Gastrocnemius medialis (tissue), 4 donors: ENCODE data around the gene SNCAIP. TPM values are rescaled to one million over a fixed set of nuclear protein-coding genes. Genes with fewer than 3 reads are reported as not detected.

ENCODE experiments used
- ATAC-seq, 2 donors: fragments of 150-250 bp; one replicate each; pipeline ENCODE4 v1.9.1; 2016
- DNase-seq, 2 donors: peaks; one replicate each; pipeline ENCODE4 v3.0.0-alpha.2; 2019
- H3K27ac ChIP-seq, 4 donors: fragments of 200-600 bp; sonication (generic); 1 replicate in 1 of 4; 2 replicates in 3 of 4; pipeline ENCODE4 v1.5.1; 2016 to 2018; ENCODE audit warnings: mild to moderate bottlenecking in 2 of 4, moderate library complexity in 1 of 4
- H3K27me3 ChIP-seq, 3 donors: fragments of 200-600 bp; sonication (generic) in 2 of 3; 1 replicate in 1 of 3; 2 replicates in 2 of 3; pipeline versions ENCODE4 v1.5.1 to v1.6.0; 2016 to 2019; ENCODE audit warnings: mild to moderate bottlenecking in 1 of 3, moderate library complexity in 1 of 3
- H3K36me3 ChIP-seq, 2 donors: fragments of 200-600 bp; sonication (generic) in 1 of 2; one replicate each; pipeline ENCODE4 v1.5.1; 2017 to 2018
- H3K4me1 ChIP-seq, 2 donors: fragments of 200-600 bp; sonication (generic) in 1 of 2; one replicate each; pipeline ENCODE4 v1.5.1; 2016 to 2017; ENCODE audit warnings: mild to moderate bottlenecking in 2 of 2
- H3K4me3 ChIP-seq, 4 donors: fragments of 200-600 bp; sonication (generic) in 3 of 4; 1 replicate in 1 of 4; 2 replicates in 3 of 4; pipeline ENCODE4 v1.5.1; 2016 to 2019; ENCODE audit warnings: mild to moderate bottlenecking in 2 of 4
- H3K9me3 ChIP-seq, 3 donors: fragments of 200-600 bp; sonication (generic) in 2 of 3; 1 replicate in 1 of 3; 2 replicates in 2 of 3; pipeline ENCODE4 v1.5.1; 2016 to 2019
- POLR2A ChIP-seq, 2 donors: fragments of 450-650 bp; IDR thresholded peaks; one replicate each; pipeline ENCODE4 v1.6.1; 2017; ENCODE audit warnings: antibody characterized with exemption in 2 of 2, mild to moderate bottlenecking in 2 of 2, moderate library complexity in 2 of 2
- in situ Hi-C, 4 donors: fragments of 200-750 bp; cut with MboI; loops; one replicate each; pipeline versions ENCODE4 v1.15.0 to v1.8.0; 2017; ENCODE audit warnings: low sequenced_read_pairs in 4 of 4
- intact Hi-C: fragments of 100-400 bp; cut with DNase I; formaldehyde crosslinking; loops from one replicate; pipeline ENCODE4 v1.15.1; 2023; ENCODE audit warnings: low total_unique reads
- total RNA-seq, 4 donors: library from RNA; depleted of rRNA; stranded (reverse); fragments of >200 nt; gene quantifications; one replicate each; pipeline versions ENCODE4 v1.1.0 to v1.2.3, GENCODE V29; 2016
- TF ChIP-seq, protein P1 (sequence below), 5 experiments: fragments of 450-650 bp in 3 of 5; fragments of 200-600 bp in 2 of 5; sonication (generic) in 2 of 5; IDR thresholded peaks in 4 of 5; conservative IDR thresholded peaks in 1 of 5; 1 replicate in 4 of 5; 2 replicates in 1 of 5; pipeline ENCODE4 v1.5.1; 2016 to 2019; ENCODE audit warnings: antibody characterized with exemption in 5 of 5, mild to moderate bottlenecking in 3 of 5, moderate library complexity in 3 of 5

Gene SNCAIP
- total RNA-seq, 4 donors from 2014 or later: 0.22 to 3.1 (median 0.53) TPM

- ATAC-seq (no peak), DNase-seq (no peak)
- TF ChIP-seq, protein P1, sequence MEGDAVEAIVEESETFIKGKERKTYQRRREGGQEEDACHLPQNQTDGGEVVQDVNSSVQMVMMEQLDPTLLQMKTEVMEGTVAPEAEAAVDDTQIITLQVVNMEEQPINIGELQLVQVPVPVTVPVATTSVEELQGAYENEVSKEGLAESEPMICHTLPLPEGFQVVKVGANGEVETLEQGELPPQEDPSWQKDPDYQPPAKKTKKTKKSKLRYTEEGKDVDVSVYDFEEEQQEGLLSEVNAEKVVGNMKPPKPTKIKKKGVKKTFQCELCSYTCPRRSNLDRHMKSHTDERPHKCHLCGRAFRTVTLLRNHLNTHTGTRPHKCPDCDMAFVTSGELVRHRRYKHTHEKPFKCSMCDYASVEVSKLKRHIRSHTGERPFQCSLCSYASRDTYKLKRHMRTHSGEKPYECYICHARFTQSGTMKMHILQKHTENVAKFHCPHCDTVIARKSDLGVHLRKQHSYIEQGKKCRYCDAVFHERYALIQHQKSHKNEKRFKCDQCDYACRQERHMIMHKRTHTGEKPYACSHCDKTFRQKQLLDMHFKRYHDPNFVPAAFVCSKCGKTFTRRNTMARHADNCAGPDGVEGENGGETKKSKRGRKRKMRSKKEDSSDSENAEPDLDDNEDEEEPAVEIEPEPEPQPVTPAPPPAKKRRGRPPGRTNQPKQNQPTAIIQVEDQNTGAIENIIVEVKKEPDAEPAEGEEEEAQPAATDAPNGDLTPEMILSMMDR (IDR thresholded peaks at IDR 0.05 in 4 of 5, conservative IDR thresholded peaks at IDR 0.05 in 1 of 5): no peak
- TF ChIP-seq POLR2A (IDR thresholded peaks at IDR 0.05): no peak
- H3K4me3 ChIP-seq: no peak overlapping the region
- H3K36me3 ChIP-seq: no peaks in the 10 kb centered on the region
- H3K4me1 ChIP-seq: no peaks in the 10 kb centered on the region
- no peak overlapping the region for H3K27ac ChIP-seq
- in situ Hi-C loops: no loop called here
- H3K9me3 ChIP-seq: no peaks in the 10 kb centered on the region
- intact Hi-C loops: no loop called here
- no peaks in the 10 kb centered on the region for H3K27me3 ChIP-seq
Observed at GRCh38 chr5:122301016-122301415, 11.0 kb upstream of the SNCAIP start.

DNA sequence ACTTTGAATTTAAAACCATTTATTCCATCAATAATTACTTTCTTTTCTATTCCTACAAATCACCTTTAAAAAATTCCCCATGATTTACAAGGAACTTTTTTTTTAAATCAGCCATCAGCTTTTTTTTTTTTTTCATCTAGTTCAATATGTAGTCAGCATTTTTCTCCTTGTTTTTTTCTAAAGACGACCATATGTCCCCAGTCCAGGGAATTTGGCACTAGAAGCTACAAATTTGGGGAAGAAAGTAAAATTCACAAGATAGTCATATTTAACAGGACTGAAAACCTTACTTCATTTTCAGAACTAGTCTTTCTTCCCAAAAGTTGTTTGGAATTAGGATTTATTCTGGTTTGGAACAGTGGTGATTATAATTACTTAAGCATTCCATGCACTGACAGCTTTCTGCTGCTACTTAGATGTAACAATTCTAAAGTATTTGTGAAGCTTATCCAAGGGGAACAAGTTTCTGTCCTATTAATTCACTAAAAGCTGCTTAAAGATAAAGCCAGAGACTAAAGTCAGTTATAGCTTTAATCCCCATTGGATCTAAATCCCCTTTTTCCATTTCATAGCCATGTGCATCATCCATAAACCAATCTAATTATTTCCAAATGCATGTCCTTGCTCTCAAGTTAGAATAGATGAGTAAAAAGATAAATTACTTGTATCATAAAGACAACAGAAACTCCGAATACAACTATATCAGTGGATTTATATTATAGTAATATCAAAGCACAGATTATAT, 7.4 kb upstream of the SNCAIP start:
- no peaks in the 10 kb centered on the region for H3K4me1 ChIP-seq
- no peak for DNase-seq
- no peaks in the 10 kb centered on the region for H3K27me3 ChIP-seq
- H3K36me3 ChIP-seq: no peaks in the 10 kb centered on the region
- no peaks in the 10 kb centered on the region for H3K9me3 ChIP-seq
- intact Hi-C loops: no loop called here
- no peak for TF ChIP-seq POLR2A (IDR thresholded peaks at IDR 0.05)
- TF ChIP-seq, protein P1 (IDR thresholded peaks at IDR 0.05 in 4 of 5, conservative IDR thresholded peaks at IDR 0.05 in 1 of 5): no peak
- in situ Hi-C loops: no loop called here
- H3K27ac ChIP-seq: no peak overlapping the region
- ATAC-seq: no peak
- H3K4me3 ChIP-seq: no peak overlapping the region

DNA sequence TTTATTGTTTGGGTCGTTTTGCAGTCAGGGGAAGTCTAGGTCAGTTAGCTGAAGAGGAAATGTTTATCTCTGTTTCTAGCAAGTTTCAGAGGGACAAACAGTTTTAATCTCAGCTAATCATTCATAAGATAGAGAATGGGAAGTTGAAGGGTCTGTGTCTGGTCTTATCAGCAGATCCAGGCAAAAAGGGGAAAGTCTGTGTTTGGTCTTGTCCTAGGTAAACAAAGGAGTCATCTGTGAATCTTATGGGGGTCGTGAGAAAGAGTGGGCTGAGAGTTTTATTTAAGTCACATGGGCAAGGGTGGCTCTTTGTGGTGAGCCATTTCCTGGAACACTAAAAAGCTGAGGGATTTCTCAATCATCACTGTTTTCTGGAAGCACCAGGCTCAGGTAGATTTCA, 5.6 kb upstream of the SNCAIP start:
- Histone ChIP-seq H3K36me3 (no peaks in the 10 kb centered on the region), H3K27ac (no peak overlapping the region), H3K27me3 (peaks cover 2 to 5% (median 3%) of the 10 kb centered on the region in 3 donors), H3K4me3 (no peak overlapping the region), H3K4me1 (no peaks in the 10 kb centered on the region), H3K9me3 (no peaks in the 10 kb centered on the region)
- intact Hi-C loops (no loop called here), in situ Hi-C loops (no loop called here)
- TF ChIP-seq POLR2A (IDR thresholded peaks at IDR 0.05): no peak
- TF ChIP-seq, protein P1 (IDR thresholded peaks at IDR 0.05 in 4 of 5, conservative IDR thresholded peaks at IDR 0.05 in 1 of 5): no peak
- DNase-seq (no peak), ATAC-seq (no peak)

GRCh38 chr5:122310889-122311288, 1.1 kb upstream of the SNCAIP start:
- Histone ChIP-seq H3K4me1 (peaks cover 0 to 9% of the 10 kb centered on the region in 2 donors), H3K9me3 (no peaks in the 10 kb centered on the region), H3K27me3 (peaks cover 12 to 42% (median 29%) of the 10 kb centered on the region in 3 donors), H3K4me3 (peak overlapping the region in 3 of 4 donors; percentile 46 to 49 (median 46)), H3K36me3 (no peaks in the 10 kb centered on the region), H3K27ac (no peak overlapping the region)
- TF ChIP-seq, protein P1 (IDR thresholded peaks at IDR 0.05 in 4 of 5, conservative IDR thresholded peaks at IDR 0.05 in 1 of 5): no peak
- TF ChIP-seq POLR2A (IDR thresholded peaks at IDR 0.05): no peak
- in situ Hi-C loops (no loop called here), intact Hi-C loops (loop anchor here (10.0 kb wide), 1 partner anchor 104 kb away; no protein-coding TSS in a partner anchor)
- DNase-seq (no peak), ATAC-seq (no peak)
